B cell (primary cell): ENCODE results near the gene LUZP1.

ENCODE experiments used
- CTCF ChIP-seq: fragments of 200-600 bp; IDR thresholded peaks from one replicate; pipeline ENCODE4 v1.8.0; 2022; ENCODE audit warnings: antibody characterized with exemption, mild to moderate bottlenecking
- EZH2 ChIP-seq: IDR thresholded peaks from 2 replicates; pipeline ENCODE4 v1.6.1; 2012; ENCODE audit warnings: borderline replicate concordance, low read depth, mild to moderate bottlenecking, moderate library complexity, low read length; ENCODE audit not compliant: insufficient read depth, poor library complexity, severe bottlenecking

- TF ChIP-seq CTCF (no peak), EZH2 (no peak)
These were observed 529 bp upstream of the LUZP1 start for GRCh38 chr1:23169195-23169575.
